Liver (tissue), 9 donors: ENCODE results near the gene ATP6V1F. TPM values are rescaled to one million over a fixed set of nuclear protein-coding genes. Genes with fewer than 3 reads are reported as not detected.

Experiments used
- DNase-seq: peaks from one replicate; pipeline ENCODE4 v3.0.0-alpha.2; 2017; ENCODE audit warnings: low spot score
- H3K27ac ChIP-seq, 2 donors: one replicate each; pipeline ENCODE4 v1.7.0; 2013; ENCODE audit warnings: inconsistent platforms in 2 of 2, low read length in 2 of 2, control low read depth in 1 of 2, low read depth in 1 of 2, mild to moderate bottlenecking in 1 of 2
- H3K27me3 ChIP-seq, 4 donors: one replicate each; pipeline versions ENCODE4 v1.6.1 to v1.7.0; 2013; ENCODE audit warnings: low read length in 3 of 4, inconsistent platforms in 1 of 4, mild to moderate bottlenecking in 1 of 4, moderate library complexity in 1 of 4; ENCODE audit not compliant: control insufficient read depth in 4 of 4, insufficient read depth in 4 of 4
- H3K36me3 ChIP-seq, 4 donors: one replicate each; pipeline versions ENCODE4 v1.6.1 to v1.7.0; 2013; ENCODE audit warnings: low read length in 3 of 4, mild to moderate bottlenecking in 3 of 4, low read depth in 1 of 4, moderate library complexity in 1 of 4; ENCODE audit not compliant: control insufficient read depth in 4 of 4, insufficient read depth in 3 of 4
- H3K4me1 ChIP-seq, 4 donors: one replicate each; pipeline versions ENCODE4 v1.6.1 to v1.7.0; 2013; ENCODE audit warnings: low read length in 3 of 4, mild to moderate bottlenecking in 3 of 4, moderate library complexity in 1 of 4; ENCODE audit not compliant: control insufficient read depth in 4 of 4, insufficient read depth in 4 of 4
- H3K4me3 ChIP-seq, 3 donors: one replicate each; pipeline versions ENCODE4 v1.6.1 to v1.7.0; 2013; ENCODE audit warnings: low read length in 3 of 3, control low read depth in 1 of 3, low read depth in 1 of 3, mild to moderate bottlenecking in 1 of 3
- H3K9ac ChIP-seq, 2 donors: one replicate each; pipeline ENCODE4 v1.7.0; 2013; ENCODE audit warnings: low read length in 2 of 2, mild to moderate bottlenecking in 2 of 2, moderate library complexity in 2 of 2, control low read depth in 1 of 2, low read depth in 1 of 2
- H3K9me3 ChIP-seq, 4 donors: one replicate each; pipeline versions ENCODE4 v1.6.1 to v1.7.0; 2013; ENCODE audit warnings: low read length in 3 of 4; ENCODE audit not compliant: control insufficient read depth in 4 of 4
- ATF3 ChIP-seq: IDR thresholded peaks from 2 replicates; pipeline ENCODE4 v1.6.1; 2016; ENCODE audit warnings: antibody characterized with exemption
- CTCF ChIP-seq: fragments of 150-350 bp; IDR thresholded peaks from 2 replicates; pipeline ENCODE4 v1.5.1; 2017; ENCODE audit warnings: improper control_type of control experiment, low read depth, low read length; ENCODE audit not compliant: missing input control
- GABPA ChIP-seq, 2 donors: IDR thresholded peaks in 1 of 2; conservative IDR thresholded peaks in 1 of 2; 2 replicates each; pipeline ENCODE4 v1.6.1; 2016; ENCODE audit warnings: antibody characterized with exemption in 2 of 2, mild to moderate bottlenecking in 1 of 2, moderate library complexity in 1 of 2
- HNF4A ChIP-seq, 2 donors: conservative IDR thresholded peaks; 2 replicates each; pipeline ENCODE4 v1.6.1; 2016; ENCODE audit warnings: antibody characterized with exemption in 2 of 2, mild to moderate bottlenecking in 2 of 2
- HNF4G ChIP-seq: IDR thresholded peaks from 2 replicates; pipeline ENCODE4 v1.6.1; 2016; ENCODE audit warnings: antibody characterized with exemption
- JUND ChIP-seq, 2 donors: IDR thresholded peaks; 2 replicates each; pipeline ENCODE4 v1.6.1; 2016; ENCODE audit warnings: antibody characterized with exemption in 2 of 2
- MAX ChIP-seq: IDR thresholded peaks from 2 replicates; pipeline ENCODE4 v1.6.1; 2016; ENCODE audit warnings: antibody characterized with exemption
- NR2F2 ChIP-seq: IDR thresholded peaks from 2 replicates; pipeline ENCODE4 v1.6.1; 2016; ENCODE audit warnings: antibody characterized with exemption
- RAD21 ChIP-seq, 2 donors: IDR thresholded peaks; 2 replicates each; pipeline ENCODE4 v1.6.1; 2016; ENCODE audit warnings: antibody characterized with exemption in 2 of 2, mild to moderate bottlenecking in 2 of 2
- RXRA ChIP-seq, 2 donors: IDR thresholded peaks; 2 replicates each; pipeline ENCODE4 v1.6.1; 2017 to 2018; ENCODE audit warnings: antibody characterized with exemption in 2 of 2, mild to moderate bottlenecking in 1 of 2
- SP1 ChIP-seq: IDR thresholded peaks from 2 replicates; pipeline ENCODE4 v1.6.1; 2018; ENCODE audit warnings: antibody characterized with exemption, mild to moderate bottlenecking
- TAF1 ChIP-seq: conservative IDR thresholded peaks from 2 replicates; pipeline ENCODE4 v1.6.1; 2016; ENCODE audit warnings: antibody characterized with exemption, mild to moderate bottlenecking
- YY1 ChIP-seq: IDR thresholded peaks from 2 replicates; pipeline ENCODE4 v1.6.1; 2016; ENCODE audit warnings: antibody characterized with exemption, mild to moderate bottlenecking
- ZBTB33 ChIP-seq: IDR thresholded peaks from 2 replicates; pipeline ENCODE4 v1.6.1; 2016; ENCODE audit warnings: antibody characterized with exemption
- WGBS: extraction: QIAGEN DNeasy Blood & Tissue Kit; methylation state at CpG from one replicate; pipeline ENCODE4 v1.1.7; 2013; 5-methylcytosine and 5-hydroxymethylcytosine counted together
- polyA plus RNA-seq, 2 donors: library from polyadenylated mRNA; stranded (reverse) in 1 of 2; unstranded in 1 of 2; fragments of 200-250 nt in 1 of 2; fragments of >200 nt in 1 of 2; fragmentation: Nextera tagmentation in 1 of 2; extraction: Ambion mirVana in 1 of 2; gene quantifications; one replicate each; pipeline versions ENCODE4 v1.2.1 to v1.2.3, GENCODE V29; 2013 to 2015
- total RNA-seq, 2 donors: library from RNA; depleted of rRNA; stranded (reverse); fragments of >200 nt; gene quantifications; one replicate each; pipeline ENCODE4 v1.2.3, GENCODE V29; 2014
- donor health status: healthy.
- donor health status: healthy.
- donor health status: healthy.
- donor health status: healthy.
- donor health status: healthy.

The ATP6V1F gene
- total and polyA plus RNA-seq, 4 donors = 23.1 to 111 (median 47.1) TPM

GRCh38 chr7:128841921-128842673 lies 20.6 kb upstream of the ATP6V1F start:
- no peaks in the 10 kb centered on the region for H3K36me3 ChIP-seq
- no peak overlapping the region for H3K27ac ChIP-seq
- H3K27me3 ChIP-seq = no peaks in the 10 kb centered on the region
- no peak overlapping the region for H3K9ac ChIP-seq
- 53% methylated on average over 35 of the region's 35 CpGs for WGBS
- H3K4me1 ChIP-seq = no peaks in the 10 kb centered on the region
- H3K4me3 ChIP-seq = no peak overlapping the region
- TF ChIP-seq CTCF = peak; percentile 27
- no peak for TF ChIP-seq RXRA (IDR thresholded peaks at IDR 0.05)
- no peaks in the 10 kb centered on the region for H3K9me3 ChIP-seq
- peak; percentile 60 for DNase-seq

GRCh38 chr7:128842674-128843641 lies 19.7 kb upstream of the ATP6V1F start:
- Histone ChIP-seq H3K4me1 (no peaks in the 10 kb centered on the region), H3K36me3 (no peaks in the 10 kb centered on the region), H3K27ac (no peak overlapping the region), H3K4me3 (no peak overlapping the region), H3K9ac (no peak overlapping the region), H3K9me3 (no peaks in the 10 kb centered on the region), H3K27me3 (no peaks in the 10 kb centered on the region)
- 92% methylated on average over 38 of the region's 38 CpGs for WGBS
- TF ChIP-seq RAD21 (IDR thresholded peaks at IDR 0.05) = no peak
- no peak for TF ChIP-seq HNF4G
- TF ChIP-seq GABPA (IDR thresholded peaks at IDR 0.05 in 1 of 2, conservative IDR thresholded peaks at IDR 0.05 in 1 of 2) = no peak
- no peak for TF ChIP-seq RXRA (IDR thresholded peaks at IDR 0.05)
- no peak for TF ChIP-seq ZBTB33
- DNase-seq = no peak

- H3K4me1 ChIP-seq = no peaks in the 10 kb centered on the region
- H3K27me3 ChIP-seq = no peaks in the 10 kb centered on the region
- no peaks in the 10 kb centered on the region for H3K9me3 ChIP-seq
- DNase-seq = no peak
- no peaks in the 10 kb centered on the region for H3K36me3 ChIP-seq
- WGBS = 92% methylated on average over 17 of the region's 17 CpGs
- no peak overlapping the region for H3K4me3 ChIP-seq
- H3K9ac ChIP-seq = no peak overlapping the region
- H3K27ac ChIP-seq = no peak overlapping the region
- no peak for TF ChIP-seq CTCF
- no peak for TF ChIP-seq ATF3
- TF ChIP-seq NR2F2 = no peak
- no peak for TF ChIP-seq ZBTB33
- TF ChIP-seq HNF4G = no peak
- no peak for TF ChIP-seq MAX
- TF ChIP-seq RAD21 (IDR thresholded peaks at IDR 0.05) = no peak
- no peak for TF ChIP-seq HNF4A (conservative IDR thresholded peaks at IDR 0.05)
- no peak for TF ChIP-seq TAF1
- no peak for TF ChIP-seq JUND (IDR thresholded peaks at IDR 0.05)
- TF ChIP-seq YY1 = no peak
- no peak for TF ChIP-seq SP1
- TF ChIP-seq RXRA (IDR thresholded peaks at IDR 0.05) = no peak
- no peak for TF ChIP-seq GABPA (IDR thresholded peaks at IDR 0.05 in 1 of 2, conservative IDR thresholded peaks at IDR 0.05 in 1 of 2)
Observed at GRCh38 chr7:128843938-128844621, 18.6 kb upstream of the ATP6V1F start.
